Activated naive CD4-positive, alpha-beta T cell treated with anti-CD3 and anti-CD28 coated beads, Interleukin-2, amount 50 U/mL, for 24 hours (primary cell): ENCODE measurements around the gene ZGPAT.

Source experiments
- H3K27ac Mint-ChIP-seq: one replicate; pipeline ENCODE4 v1.8.0; 2021; ENCODE audit warnings: mild to moderate bottlenecking, mixed read lengths
- H3K27me3 Mint-ChIP-seq: one replicate; pipeline ENCODE4 v1.8.0; 2021; ENCODE audit warnings: mixed read lengths
- H3K36me3 Mint-ChIP-seq: one replicate; pipeline ENCODE4 v1.8.0; 2021; ENCODE audit warnings: mixed read lengths
- H3K4me1 Mint-ChIP-seq: one replicate; pipeline ENCODE4 v1.8.0; 2021; ENCODE audit warnings: mixed read lengths
- H3K4me3 Mint-ChIP-seq: one replicate; pipeline ENCODE4 v1.8.0; 2021; ENCODE audit warnings: mild to moderate bottlenecking, mixed read lengths
- H3K9me3 Mint-ChIP-seq: one replicate; pipeline ENCODE4 v1.8.0; 2021; ENCODE audit warnings: mixed read lengths

ZGPAT gene

GRCh38 chr20:63740627-63741353 lies 33.0 kb downstream of the ZGPAT start:
- H3K9me3 Mint-ChIP-seq = no peaks in the 10 kb centered on the region
- peak overlapping the region; percentile 49 for H3K4me3 Mint-ChIP-seq
- no peaks in the 10 kb centered on the region for H3K36me3 Mint-ChIP-seq
- H3K4me1 Mint-ChIP-seq = peaks cover 10% of the 10 kb centered on the region
- H3K27ac Mint-ChIP-seq = no peak overlapping the region
- H3K27me3 Mint-ChIP-seq = no peaks in the 10 kb centered on the region

GRCh38 chr20:63741354-63741675 lies 33.5 kb downstream of the ZGPAT start:
- Mint-ChIP-seq H3K36me3 (no peaks in the 10 kb centered on the region), H3K27ac (no peak overlapping the region), H3K4me3 (peak overlapping the region; percentile 15), H3K27me3 (no peaks in the 10 kb centered on the region), H3K4me1 (peaks cover 5% of the 10 kb centered on the region), H3K9me3 (no peaks in the 10 kb centered on the region)

GRCh38 chr20:63741676-63742380 lies 34.0 kb downstream of the ZGPAT start:
- Mint-ChIP-seq H3K27ac (no peak overlapping the region), H3K9me3 (no peaks in the 10 kb centered on the region), H3K36me3 (no peaks in the 10 kb centered on the region), H3K27me3 (no peaks in the 10 kb centered on the region), H3K4me1 (no peaks in the 10 kb centered on the region), H3K4me3 (peak overlapping the region; percentile 15)

GRCh38 chr20:63742381-63743024 lies 34.7 kb downstream of the ZGPAT start:
- H3K4me1 Mint-ChIP-seq = no peaks in the 10 kb centered on the region
- H3K36me3 Mint-ChIP-seq = no peaks in the 10 kb centered on the region
- no peak overlapping the region for H3K27ac Mint-ChIP-seq
- no peak overlapping the region for H3K4me3 Mint-ChIP-seq
- no peaks in the 10 kb centered on the region for H3K27me3 Mint-ChIP-seq
- H3K9me3 Mint-ChIP-seq = no peaks in the 10 kb centered on the region

- H3K27ac Mint-ChIP-seq = no peak overlapping the region
- no peaks in the 10 kb centered on the region for H3K4me1 Mint-ChIP-seq
- H3K4me3 Mint-ChIP-seq = no peak overlapping the region
- H3K27me3 Mint-ChIP-seq = no peaks in the 10 kb centered on the region
- no peaks in the 10 kb centered on the region for H3K36me3 Mint-ChIP-seq
- no peaks in the 10 kb centered on the region for H3K9me3 Mint-ChIP-seq
Measured at GRCh38 chr20:63743210-63743970, 35.6 kb downstream of the ZGPAT start.

GRCh38 chr20:63744158-63744557 lies 36.3 kb downstream of the ZGPAT start:
- Mint-ChIP-seq H3K9me3 (no peaks in the 10 kb centered on the region), H3K4me1 (peaks cover 6% of the 10 kb centered on the region), H3K27ac (no peak overlapping the region), H3K4me3 (no peak overlapping the region), H3K27me3 (no peaks in the 10 kb centered on the region), H3K36me3 (no peaks in the 10 kb centered on the region)

- H3K27me3 Mint-ChIP-seq = no peaks in the 10 kb centered on the region
- no peaks in the 10 kb centered on the region for H3K36me3 Mint-ChIP-seq
- no peaks in the 10 kb centered on the region for H3K9me3 Mint-ChIP-seq
- H3K4me1 Mint-ChIP-seq = peaks cover 10% of the 10 kb centered on the region
- H3K27ac Mint-ChIP-seq = no peak overlapping the region
- no peak overlapping the region for H3K4me3 Mint-ChIP-seq
Measured at GRCh38 chr20:63744574-63745423, 37.0 kb downstream of the ZGPAT start.

- peaks cover 10% of the 10 kb centered on the region for H3K4me1 Mint-ChIP-seq
- no peaks in the 10 kb centered on the region for H3K9me3 Mint-ChIP-seq
- no peaks in the 10 kb centered on the region for H3K27me3 Mint-ChIP-seq
- H3K27ac Mint-ChIP-seq = no peak overlapping the region
- H3K4me3 Mint-ChIP-seq = no peak overlapping the region
- no peaks in the 10 kb centered on the region for H3K36me3 Mint-ChIP-seq
Measured at GRCh38 chr20:63745424-63745805, 37.6 kb downstream of the ZGPAT start.

- Mint-ChIP-seq H3K27ac (no peak overlapping the region), H3K36me3 (no peaks in the 10 kb centered on the region), H3K27me3 (no peaks in the 10 kb centered on the region), H3K4me3 (no peak overlapping the region), H3K4me1 (peaks cover 16% of the 10 kb centered on the region), H3K9me3 (no peaks in the 10 kb centered on the region)
Measured at GRCh38 chr20:63745961-63746731, 38.3 kb downstream of the ZGPAT start.

GRCh38 chr20:63746751-63747315 lies 39.0 kb downstream of the ZGPAT start:
- Mint-ChIP-seq H3K4me1 (peaks cover 19% of the 10 kb centered on the region), H3K27me3 (no peaks in the 10 kb centered on the region), H3K9me3 (no peaks in the 10 kb centered on the region), H3K27ac (no peak overlapping the region), H3K36me3 (no peaks in the 10 kb centered on the region), H3K4me3 (no peak overlapping the region)

GRCh38 chr20:63747622-63748069 lies 39.8 kb downstream of the ZGPAT start:
- H3K4me3 Mint-ChIP-seq = no peak overlapping the region
- H3K27ac Mint-ChIP-seq = no peak overlapping the region
- H3K27me3 Mint-ChIP-seq = no peaks in the 10 kb centered on the region
- H3K9me3 Mint-ChIP-seq = no peaks in the 10 kb centered on the region
- H3K36me3 Mint-ChIP-seq = no peaks in the 10 kb centered on the region
- peaks cover 23% of the 10 kb centered on the region for H3K4me1 Mint-ChIP-seq

- Mint-ChIP-seq H3K4me3 (no peak overlapping the region), H3K9me3 (no peaks in the 10 kb centered on the region), H3K27me3 (no peaks in the 10 kb centered on the region), H3K4me1 (peaks cover 23% of the 10 kb centered on the region), H3K36me3 (no peaks in the 10 kb centered on the region), H3K27ac (no peak overlapping the region)
Measured at GRCh38 chr20:63748070-63748933, 40.5 kb downstream of the ZGPAT start.

- H3K4me3 Mint-ChIP-seq = no peak overlapping the region
- H3K36me3 Mint-ChIP-seq = no peaks in the 10 kb centered on the region
- H3K27me3 Mint-ChIP-seq = no peaks in the 10 kb centered on the region
- H3K9me3 Mint-ChIP-seq = no peaks in the 10 kb centered on the region
- peaks cover 23% of the 10 kb centered on the region for H3K4me1 Mint-ChIP-seq
- H3K27ac Mint-ChIP-seq = no peak overlapping the region
Measured at GRCh38 chr20:63748934-63749270, 41.1 kb downstream of the ZGPAT start.
